AG09319 (cell line): Measurements from ENCODE around the gene FRAS1.

Source experiments
- DNase-seq: peaks from one replicate; pipeline ENCODE4 v3.0.0-alpha.2; 2010; ENCODE audit warnings: low read depth; ENCODE audit errors: extremely low read depth
- CTCF ChIP-seq: IDR thresholded peaks from 2 replicates; pipeline ENCODE4 v1.5.1; 2011; ENCODE audit warnings: low read depth, mild to moderate bottlenecking, inconsistent platforms, low read length, moderate library complexity

The FRAS1 gene

GRCh38 chr4:78588894-78589545 lies 531.9 kb downstream of the FRAS1 start:
- no peak for TF ChIP-seq CTCF
- DNase-seq, result no peak

GRCh38 chr4:78591404-78591803 lies 534.3 kb downstream of the FRAS1 start:
- no peak for DNase-seq
- TF ChIP-seq CTCF, result no peak

GRCh38 chr4:78592088-78592783 lies 535.1 kb downstream of the FRAS1 start:
- TF ChIP-seq CTCF, result no peak
- DNase-seq, result no peak
